Activated CD4-positive, alpha-beta T cell treated with anti-CD3 and anti-CD28 coated beads for 48 hours (primary cell): ENCODE data around the gene CLASP1.
A peak's percentile ranks its signal among the peaks of the same experiment; 100 is the strongest.
"Not testable (repeated sequence)": the region's sequence is repeated elsewhere in the genome, so short reads cannot be mapped to it uniquely, and the experiment has no call there.

ENCODE experiments used
- DNase-seq: peaks from one replicate; pipeline ENCODE4 v3.0.0-alpha.2; 2020

The CLASP1 gene

GRCh38 chr2:121659933-121660332 is 10.7 kb upstream of the CLASP1 start:
- DNase-seq = no peak

GRCh38 chr2:121658393-121658792 is 9.1 kb upstream of the CLASP1 start:
- not testable (repeated sequence) for DNase-seq

GRCh38 chr2:121653035-121653434 is 3.8 kb upstream of the CLASP1 start:
- DNase-seq = no peak

- peak; percentile 37 for DNase-seq
Measured at GRCh38 chr2:121650315-121650930, 1.2 kb upstream of the CLASP1 start.

- DNase-seq = peak; percentile 97
Measured at GRCh38 chr2:121649596-121650314, 493 bp upstream of the CLASP1 start.

GRCh38 chr2:121648206-121649148 is 785 bp downstream of the CLASP1 start:
- DNase-seq = peak; percentile 64

DNA sequence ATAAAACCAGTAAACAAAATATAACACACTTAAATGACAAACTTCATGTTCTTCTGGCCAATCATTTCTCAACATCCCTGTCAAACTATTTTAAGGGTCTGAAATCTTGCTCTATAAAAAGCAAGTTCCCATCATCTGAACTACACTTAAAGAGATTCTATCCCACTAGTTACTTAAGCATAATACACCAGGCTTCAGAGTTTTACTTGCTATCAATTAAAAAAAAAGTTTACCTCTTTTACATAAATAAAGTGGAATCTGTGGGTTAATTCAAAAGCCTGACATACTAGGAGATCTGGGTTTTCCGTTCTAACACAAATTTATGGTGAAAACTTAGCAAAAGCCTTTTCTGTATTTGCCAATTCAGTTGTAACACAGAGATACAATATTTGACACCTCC is 1.9 kb downstream of the CLASP1 start:
- no peak for DNase-seq

DNA sequence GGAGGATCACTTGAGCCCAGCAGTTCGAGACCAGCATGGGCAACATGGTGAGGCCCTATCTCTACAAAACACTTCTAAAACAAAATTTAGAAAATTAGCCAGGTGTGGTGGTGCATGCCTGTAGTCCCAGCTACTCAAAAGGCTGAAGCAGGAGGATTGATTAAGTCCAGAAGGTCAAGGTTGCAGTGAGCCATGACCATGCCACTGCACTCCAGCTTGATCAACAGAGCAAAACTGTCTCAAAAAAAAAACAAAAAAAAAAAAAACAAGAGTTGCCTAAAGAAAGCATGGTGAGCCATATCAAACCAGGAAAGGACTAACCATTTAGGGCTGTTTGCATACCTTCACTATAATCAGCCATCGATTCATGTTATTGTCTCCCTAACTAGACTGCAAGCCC is 4.5 kb downstream of the CLASP1 start:
- no peak for DNase-seq

GRCh38 chr2:121643877-121644276 is 5.4 kb downstream of the CLASP1 start:
- no peak for DNase-seq

DNA sequence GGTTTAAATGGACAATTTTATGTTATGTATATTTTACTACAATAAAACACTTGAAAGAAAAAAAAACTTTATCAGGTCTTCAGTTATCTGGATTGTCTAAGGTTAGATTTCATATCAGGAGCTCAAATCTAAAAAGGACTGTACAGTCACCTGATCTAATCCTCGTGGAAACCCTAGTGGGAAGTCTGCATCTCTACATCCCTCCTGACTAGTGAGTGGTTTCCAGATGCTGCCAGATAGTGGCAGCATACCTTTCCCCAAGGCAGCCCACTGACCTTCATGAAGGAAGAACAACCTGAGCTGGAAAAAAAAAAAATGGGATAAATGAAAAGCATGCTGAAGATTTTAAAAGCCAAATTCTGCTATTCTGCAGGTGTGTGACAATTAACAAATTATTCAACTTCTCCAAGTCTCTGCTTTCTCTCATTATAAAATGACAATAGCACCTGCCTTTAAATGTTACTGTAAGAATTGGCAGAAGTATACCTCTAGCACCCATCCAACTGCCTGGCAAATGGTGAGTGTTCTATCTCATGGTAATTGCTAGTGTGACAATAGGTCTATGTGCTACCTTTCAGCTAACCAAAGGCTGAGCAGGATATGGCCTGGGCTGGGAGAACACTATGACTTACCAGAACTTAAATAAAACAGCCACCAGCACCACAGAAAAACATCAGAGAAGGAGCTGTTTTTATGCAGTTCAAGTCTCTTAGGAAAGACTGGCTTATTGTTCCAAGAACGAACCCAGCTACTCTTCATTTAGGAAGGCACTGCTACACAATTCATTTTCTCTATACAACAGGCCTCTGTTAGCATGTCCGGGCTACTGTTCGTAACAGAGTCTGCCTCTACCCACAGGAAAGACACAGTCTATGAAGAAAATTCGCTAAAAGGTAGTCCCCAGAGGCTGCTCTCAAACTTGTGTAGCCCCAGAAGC is 8.6 kb downstream of the CLASP1 start:
- no peak for DNase-seq

GRCh38 chr2:121639846-121640245 is 9.4 kb downstream of the CLASP1 start:
- DNase-seq = not testable (repeated sequence)

DNA sequence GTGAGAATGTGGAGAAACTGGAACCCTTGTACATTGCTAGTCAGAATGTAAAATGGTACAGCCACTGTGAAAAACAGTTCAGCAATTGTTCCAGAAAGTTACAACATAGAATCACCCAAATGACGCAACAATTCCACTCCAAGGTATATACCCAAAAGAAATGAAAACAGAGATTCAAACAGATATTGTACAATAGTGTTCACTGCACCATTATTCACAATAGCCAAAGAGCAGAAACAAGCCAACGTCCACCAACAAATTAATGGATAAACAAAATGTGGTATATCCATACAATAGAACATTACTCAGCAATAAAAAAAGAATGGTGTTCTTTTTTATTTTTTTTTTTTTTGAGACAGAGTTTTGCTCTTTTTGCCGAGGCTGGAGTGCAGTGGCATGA is 10.9 kb downstream of the CLASP1 start:
- DNase-seq = no peak

DNA sequence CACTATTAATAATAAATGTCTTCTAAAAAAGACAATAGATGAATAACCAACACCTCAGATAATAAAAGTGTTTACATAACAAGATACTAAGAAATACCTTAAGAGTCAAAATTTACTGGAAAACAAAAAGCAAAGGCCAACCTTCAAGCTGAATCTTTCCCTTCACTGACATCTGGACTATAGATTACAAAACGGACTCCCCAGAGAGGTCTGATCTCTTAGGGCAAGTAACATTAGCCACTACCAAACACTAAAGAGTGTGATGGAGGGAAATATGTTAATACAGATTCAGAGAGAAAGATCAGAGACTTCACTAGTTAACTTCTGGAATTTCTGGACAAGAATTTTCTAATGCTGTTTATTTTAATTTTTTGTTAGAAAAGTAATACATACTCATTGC is 13.9 kb downstream of the CLASP1 start:
- no peak for DNase-seq

DNA sequence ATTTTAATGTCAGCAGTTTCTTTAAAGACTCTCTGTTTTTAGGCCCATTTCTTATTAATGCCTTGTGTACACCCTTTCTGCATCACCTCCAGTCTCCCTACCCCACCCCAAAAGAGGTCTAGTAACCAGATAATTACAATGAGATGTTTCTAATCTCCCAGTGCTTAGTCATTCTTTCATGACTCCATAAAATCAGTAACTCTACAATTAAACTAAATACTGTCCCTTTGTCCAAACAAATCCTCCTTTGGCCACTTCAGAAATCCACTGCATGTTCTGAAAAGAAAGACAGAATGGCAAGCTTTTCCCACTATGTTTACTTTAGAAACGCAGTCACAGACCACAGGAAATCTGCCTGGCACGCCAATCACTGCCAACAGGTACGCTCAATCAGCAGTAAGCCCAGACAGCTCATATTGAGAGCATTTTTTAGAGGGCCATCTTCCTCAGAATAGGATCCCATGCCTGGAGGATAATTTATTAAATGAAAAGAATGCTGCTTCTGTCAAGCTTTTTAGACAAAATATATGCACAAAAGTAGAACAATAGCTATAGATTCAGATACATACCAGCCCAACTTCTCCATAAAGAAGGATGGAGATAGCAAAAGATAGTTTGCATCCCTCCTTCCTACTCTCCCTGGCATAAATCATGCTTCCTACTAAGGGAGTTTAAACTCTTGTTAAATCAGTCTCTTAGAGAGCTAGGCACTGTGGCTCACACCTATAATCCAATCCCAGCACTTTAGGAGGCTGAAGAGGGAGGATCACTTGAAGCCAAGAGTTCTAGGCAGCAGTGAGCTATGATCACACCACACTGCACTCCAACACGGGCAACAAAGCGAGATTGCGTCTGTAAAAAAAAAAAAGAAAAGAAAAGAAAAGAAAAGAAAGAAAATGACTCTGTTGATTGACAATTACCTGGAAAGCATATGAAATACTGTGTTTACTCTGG is 14.6 kb downstream of the CLASP1 start:
- DNase-seq = peak; percentile 15

GRCh38 chr2:121633463-121633862 is 15.8 kb downstream of the CLASP1 start:
- DNase-seq = no peak

DNA sequence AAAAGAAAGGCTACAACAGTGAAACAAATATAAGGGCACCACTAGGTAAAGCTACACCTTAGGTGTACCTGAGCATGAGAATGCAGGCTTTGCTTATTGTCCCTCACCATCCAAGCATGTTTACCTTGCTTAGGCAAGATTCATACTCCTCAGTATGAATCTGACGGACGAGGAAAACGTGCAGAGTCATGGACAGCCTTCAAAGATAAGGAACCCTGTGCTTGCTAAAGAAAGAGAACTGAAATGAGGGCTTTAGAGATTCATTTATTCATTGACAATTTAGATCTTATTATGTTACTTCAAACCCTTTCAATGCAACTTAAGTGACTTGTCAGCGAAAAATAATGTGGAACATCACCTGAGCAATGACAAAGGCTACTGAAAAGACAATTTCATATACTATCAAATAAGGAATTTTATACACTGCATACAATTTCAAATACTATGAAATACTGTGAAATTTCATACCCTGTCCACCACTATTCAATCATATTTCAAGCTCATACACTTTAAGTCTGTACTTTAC is 21.7 kb downstream of the CLASP1 start:
- DNase-seq = no peak

GRCh38 chr2:121626777-121627524 is 22.3 kb downstream of the CLASP1 start:
- no peak for DNase-seq

DNA sequence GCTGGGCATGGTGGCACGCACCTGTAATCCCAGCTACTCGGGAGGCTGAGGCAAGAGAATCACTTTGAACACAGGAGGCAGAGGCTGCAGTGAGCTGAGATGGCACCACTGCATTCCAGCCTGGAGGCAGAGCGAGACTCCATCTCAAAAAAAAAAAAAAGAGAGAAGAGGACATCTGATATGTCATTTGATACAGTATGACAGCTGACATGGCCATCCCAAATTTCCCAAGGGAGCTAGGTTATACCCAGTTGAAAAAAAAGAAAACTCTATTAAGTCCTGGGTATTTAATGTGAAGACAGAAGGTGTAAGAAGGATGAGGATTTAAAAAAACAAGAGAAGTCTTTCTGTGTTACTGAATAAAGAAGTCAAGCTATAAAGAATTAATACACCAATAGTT is 23.3 kb downstream of the CLASP1 start:
- no peak for DNase-seq

GRCh38 chr2:121617042-121617599 is 32.1 kb downstream of the CLASP1 start:
- no peak for DNase-seq

- no peak for DNase-seq
Measured at GRCh38 chr2:121613774-121614173, 35.5 kb downstream of the CLASP1 start.
